Posterior vena cava (tissue), 2 donors: ENCODE data around the gene KDM7A. TPM values are rescaled to one million over a fixed set of nuclear protein-coding genes. Genes with fewer than 3 reads are reported as not detected.
A peak's percentile ranks its signal among the peaks of the same experiment; 100 is the strongest.

Source experiments
- DNase-seq: peaks from one replicate; pipeline ENCODE4 v3.0.0-alpha.2; 2020; ENCODE audit warnings: low spot score
- intact Hi-C, 2 donors: fragments of 100-400 bp; cut with DNase I; formaldehyde crosslinking; loops; one replicate each; pipeline versions ENCODE4 v1.14.1 to v1.14.2; 2022 to 2023
- total RNA-seq, 2 donors: library from RNA; stranded (reverse); fragmentation: NEBNext Ultra II Directional; extraction: Animal tissue kit (Norgen Biotek cat#: 25700); gene quantifications; one replicate each; pipeline ENCODE4 v1.2.1, GENCODE V29; 2021
- donor health status: DM: yes; HTN: yes; CAD: no.
- donor health status: DM: yes; HTN: yes; CAD: no.

Gene KDM7A
- total RNA-seq, 2 donors from 2014 or later: 15.4 to 23.1 TPM

DNA sequence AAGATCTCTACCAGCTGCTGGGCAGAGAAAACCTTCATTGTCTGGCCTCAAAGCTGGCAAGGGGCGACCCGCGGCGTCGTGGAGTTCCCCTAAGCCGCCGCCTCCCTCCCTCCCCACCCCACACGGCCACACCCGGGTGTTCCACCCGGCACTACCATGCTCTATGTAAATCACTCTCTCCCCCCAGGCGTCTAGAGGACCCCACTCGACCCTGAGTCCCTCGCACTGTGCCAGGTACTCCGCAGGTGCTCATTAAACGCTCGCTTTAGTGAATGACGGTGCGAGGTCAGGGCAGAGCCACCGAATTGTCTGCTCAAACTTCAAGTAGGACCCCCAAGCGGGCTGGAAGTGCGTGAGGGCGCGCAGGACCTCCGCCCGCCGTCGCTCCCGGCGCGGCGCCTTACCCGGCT is 114.7 kb downstream of the KDM7A start:
- intact Hi-C loops: no loop called here

DNA sequence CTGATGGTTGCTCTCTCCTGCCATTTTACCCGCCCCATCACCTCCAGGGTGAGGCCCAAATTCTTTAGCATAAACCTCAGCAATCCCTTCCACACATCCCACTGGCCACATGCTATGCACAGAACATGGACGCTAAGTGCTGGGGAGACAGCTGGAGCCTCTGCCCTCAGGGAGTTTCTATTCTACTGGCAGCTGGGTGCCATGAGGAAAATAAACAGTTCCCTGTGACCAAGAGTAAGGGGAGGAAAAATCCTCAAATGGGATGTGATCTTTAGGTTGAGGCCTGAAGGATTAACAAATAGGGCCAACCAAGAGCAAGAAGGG is 115.2 kb downstream of the KDM7A start:
- intact Hi-C loops: no loop called here
- DNase-seq: no peak

More for the DNA sequence above, 114.7 kb downstream of the KDM7A start:
- DNase-seq: no peak

GRCh38 chr7:140060788-140061606 is 115.8 kb downstream of the KDM7A start:
- DNase-seq: no peak
- intact Hi-C loops: no loop called here

GRCh38 chr7:140060243-140060630 is 116.5 kb downstream of the KDM7A start:
- no peak for DNase-seq
- intact Hi-C loops: no loop called here

DNA sequence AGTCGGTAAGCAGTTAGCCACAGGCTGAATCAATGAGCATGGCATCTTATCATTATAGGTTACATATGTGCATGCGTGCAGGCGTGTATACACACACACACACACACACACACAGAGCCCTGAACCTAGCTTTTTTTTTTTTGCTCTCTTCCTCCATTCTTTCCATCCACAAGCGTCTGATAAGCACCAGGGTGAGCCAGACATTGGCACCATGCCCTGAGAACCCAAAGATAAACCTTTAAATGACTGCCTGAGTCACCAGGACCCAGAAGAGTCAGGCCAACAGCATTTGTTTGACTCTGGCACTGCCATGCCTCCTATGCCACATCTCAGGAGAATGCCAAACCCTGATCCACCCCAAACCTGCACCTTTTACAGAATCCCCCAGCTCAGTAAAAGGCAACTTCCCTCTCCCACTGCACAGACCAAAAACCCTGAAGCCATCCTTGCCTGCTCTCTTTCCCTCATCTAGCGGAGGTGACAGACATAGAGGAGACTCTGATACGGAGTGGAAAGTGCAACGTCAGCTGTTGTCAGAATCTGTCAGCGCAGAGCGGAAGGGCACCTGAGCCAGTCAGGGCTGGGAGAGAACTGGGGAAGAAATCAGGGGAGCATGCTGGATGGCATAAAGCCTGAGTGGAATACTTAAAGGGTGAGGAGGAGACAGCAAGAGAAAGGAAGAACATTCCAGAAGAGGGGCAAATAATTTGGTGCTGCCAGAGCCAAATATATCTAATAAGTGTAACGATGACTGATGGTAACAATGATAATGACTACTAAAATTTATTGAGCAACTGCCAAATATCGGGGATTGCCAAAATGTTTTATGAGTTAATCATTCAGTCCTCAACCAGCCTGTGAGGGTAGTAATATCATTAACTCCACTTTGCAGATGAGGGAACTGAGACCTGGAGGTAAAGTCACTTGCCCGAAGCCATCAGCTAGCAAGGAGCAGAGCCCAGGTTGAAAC is 117.2 kb downstream of the KDM7A start:
- intact Hi-C loops: no loop called here
- DNase-seq: peak; percentile 93

- DNase-seq: no peak
- intact Hi-C loops: no loop called here
Measured at GRCh38 chr7:140058517-140058916, 118.3 kb downstream of the KDM7A start.

GRCh38 chr7:140057143-140057535 is 119.6 kb downstream of the KDM7A start:
- DNase-seq: no peak
- intact Hi-C loops: no loop called here

- DNase-seq: no peak
- intact Hi-C loops: no loop called here
Measured at GRCh38 chr7:140056431-140057142, 120.2 kb downstream of the KDM7A start.

DNA sequence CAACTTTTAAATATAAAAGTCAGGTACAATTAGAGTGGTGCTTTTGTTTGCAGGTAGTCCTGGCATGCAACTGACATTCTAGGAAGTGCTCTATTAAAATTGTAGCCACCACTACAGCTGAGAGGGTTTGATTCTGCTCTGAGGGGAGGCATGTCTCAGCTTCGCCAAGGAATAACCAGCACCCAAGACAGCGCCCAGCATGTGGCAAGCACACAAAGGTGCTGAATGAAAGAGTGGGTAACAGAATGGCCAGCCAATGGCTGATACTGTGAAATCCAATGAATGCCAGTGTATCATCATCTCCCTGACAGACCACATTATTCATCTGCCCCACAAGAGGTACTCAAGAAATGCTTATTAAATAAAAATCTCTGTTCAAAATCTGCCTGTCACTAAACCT is 121.0 kb downstream of the KDM7A start:
- intact Hi-C loops: no loop called here
- DNase-seq: no peak

- intact Hi-C loops: no loop called here
- DNase-seq: no peak
Measured at GRCh38 chr7:140054751-140055150, 122.0 kb downstream of the KDM7A start.

GRCh38 chr7:140053812-140054539 is 122.8 kb downstream of the KDM7A start:
- intact Hi-C loops: no loop called here
- no peak for DNase-seq

- no peak for DNase-seq
- intact Hi-C loops: no loop called here
Measured at GRCh38 chr7:140051820-140052219, 125.0 kb downstream of the KDM7A start.

- no peak for DNase-seq
- intact Hi-C loops: no loop called here
Measured at GRCh38 chr7:140050100-140050499, 126.7 kb downstream of the KDM7A start.

DNA sequence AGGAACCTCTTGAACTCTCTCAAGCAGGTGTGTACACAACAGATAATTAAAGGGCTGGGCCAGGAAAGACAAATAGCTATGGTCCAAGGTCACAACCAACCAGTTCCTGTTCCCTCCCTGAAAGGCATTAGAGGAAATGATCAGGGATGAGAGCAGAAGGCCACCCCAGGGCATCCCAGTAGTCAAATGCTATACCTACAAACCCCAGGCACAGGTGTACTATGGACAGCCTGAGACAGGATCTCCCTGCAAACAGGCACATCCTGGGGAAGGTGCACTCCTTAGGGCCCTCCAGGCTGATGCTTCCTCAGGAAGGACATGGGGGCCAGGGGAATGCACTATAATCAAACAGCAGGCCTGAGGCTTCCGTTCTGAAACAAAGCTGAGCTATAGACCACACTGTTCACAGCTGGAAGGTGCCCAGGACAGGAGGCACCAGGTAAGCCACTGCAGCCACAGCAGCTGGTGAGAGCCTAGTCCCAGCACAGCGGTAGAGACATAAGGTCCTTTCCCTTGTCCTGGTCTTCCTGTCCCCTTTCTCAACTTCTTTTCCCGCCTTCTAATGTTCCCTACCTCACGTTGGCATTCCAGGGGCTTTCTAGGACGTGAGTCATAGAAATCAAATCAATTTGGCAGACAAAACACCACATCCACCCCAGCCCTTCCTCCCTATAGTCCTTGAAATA is 127.3 kb downstream of the KDM7A start:
- intact Hi-C loops: no loop called here
- DNase-seq: no peak

DNA sequence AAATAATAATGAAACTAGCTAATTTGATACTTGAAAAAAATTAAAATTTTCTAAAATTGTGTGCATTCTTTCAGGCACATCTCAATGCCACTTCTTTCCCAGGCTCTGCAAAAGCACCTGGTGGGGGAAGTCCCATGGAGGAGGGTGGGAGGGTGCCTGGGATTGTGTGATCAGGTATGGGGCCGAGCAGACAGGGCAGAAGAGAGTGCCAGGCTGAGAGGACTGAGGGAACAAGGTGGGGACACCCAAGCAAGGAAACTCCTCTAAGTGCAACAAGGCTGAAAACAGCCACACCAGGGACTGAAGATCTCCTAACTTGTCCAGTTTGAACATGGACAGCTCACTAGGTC is 127.8 kb downstream of the KDM7A start:
- intact Hi-C loops: no loop called here
- DNase-seq: no peak

DNA sequence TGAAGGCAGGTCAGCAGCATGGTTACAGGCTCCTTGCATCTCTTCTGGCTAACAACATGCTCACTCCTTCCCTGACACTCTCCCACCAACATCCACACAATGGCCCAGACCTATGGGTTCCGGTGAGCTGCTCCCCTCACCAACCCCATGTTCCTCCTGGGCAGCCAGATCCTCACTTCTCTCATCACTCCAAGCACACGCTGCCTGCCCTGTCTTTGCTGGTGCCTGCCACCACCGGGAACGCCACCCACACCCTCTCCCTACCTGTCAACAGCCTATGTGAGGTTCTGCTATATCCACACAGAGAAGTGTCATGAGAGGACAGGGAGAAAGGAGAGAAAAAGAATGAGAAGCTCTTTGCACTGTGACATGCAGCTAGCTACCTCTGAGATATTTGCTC is 128.6 kb downstream of the KDM7A start:
- DNase-seq: no peak
- intact Hi-C loops: no loop called here

DNA sequence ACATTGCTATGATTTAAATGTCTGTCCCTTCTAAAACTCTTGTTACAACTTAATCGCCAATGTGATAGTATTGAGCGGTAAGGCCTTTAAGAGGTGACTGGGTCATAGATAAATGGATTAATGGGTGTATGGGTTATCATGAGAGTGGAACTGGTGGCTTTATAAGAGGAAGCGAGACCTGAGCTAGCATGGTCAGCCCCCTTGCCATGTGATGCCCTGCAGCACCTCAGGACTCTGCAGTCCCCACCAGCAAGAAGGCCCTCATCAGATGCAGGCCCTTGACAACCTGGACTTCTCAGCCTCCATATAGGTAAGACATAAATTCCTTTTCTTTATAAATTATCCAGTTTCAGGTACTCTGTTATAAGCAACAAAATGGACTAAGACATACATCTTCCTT is 129.6 kb downstream of the KDM7A start:
- no peak for DNase-seq
- intact Hi-C loops: no loop called here

DNA sequence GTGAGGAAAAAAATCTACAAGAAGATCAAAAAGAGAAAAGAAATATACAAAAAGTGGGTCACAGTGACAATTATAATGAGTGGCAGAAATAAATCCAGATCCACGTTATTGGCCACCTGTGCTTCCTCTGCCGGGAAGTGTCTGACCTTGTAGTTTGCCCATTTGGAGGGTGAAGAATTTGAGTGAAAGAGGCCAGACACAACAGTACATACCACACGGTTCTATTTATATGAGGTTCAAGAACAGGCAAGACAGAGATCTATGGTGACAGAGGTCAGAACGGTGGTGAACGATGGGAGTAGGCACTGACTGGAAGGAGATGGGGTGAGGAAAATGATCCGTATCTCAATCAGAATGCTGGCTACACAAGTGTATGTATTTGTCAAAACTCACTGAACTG is 131.1 kb downstream of the KDM7A start:
- no peak for DNase-seq

GRCh38 chr7:140044251-140044650 is 132.5 kb downstream of the KDM7A start:
- no peak for DNase-seq
- intact Hi-C loops: no loop called here

More for the DNA sequence above, 131.1 kb downstream of the KDM7A start:
- intact Hi-C loops: no loop called here
